WI38 (cell line): Measurements from ENCODE around the gene KCNK4.

ENCODE experiments used
- H3K4me3 ChIP-seq: 2 replicates; pipeline ENCODE4 v1.5.1; 2011; ENCODE audit warnings: low read depth, mild to moderate bottlenecking, control low read depth, low read length
- TF ChIP-seq, protein P1 (sequence below): IDR thresholded peaks from 2 replicates; pipeline ENCODE4 v1.5.1; 2012; ENCODE audit warnings: low read depth, mild to moderate bottlenecking, control low read depth, low read length

Gene KCNK4

DNA sequence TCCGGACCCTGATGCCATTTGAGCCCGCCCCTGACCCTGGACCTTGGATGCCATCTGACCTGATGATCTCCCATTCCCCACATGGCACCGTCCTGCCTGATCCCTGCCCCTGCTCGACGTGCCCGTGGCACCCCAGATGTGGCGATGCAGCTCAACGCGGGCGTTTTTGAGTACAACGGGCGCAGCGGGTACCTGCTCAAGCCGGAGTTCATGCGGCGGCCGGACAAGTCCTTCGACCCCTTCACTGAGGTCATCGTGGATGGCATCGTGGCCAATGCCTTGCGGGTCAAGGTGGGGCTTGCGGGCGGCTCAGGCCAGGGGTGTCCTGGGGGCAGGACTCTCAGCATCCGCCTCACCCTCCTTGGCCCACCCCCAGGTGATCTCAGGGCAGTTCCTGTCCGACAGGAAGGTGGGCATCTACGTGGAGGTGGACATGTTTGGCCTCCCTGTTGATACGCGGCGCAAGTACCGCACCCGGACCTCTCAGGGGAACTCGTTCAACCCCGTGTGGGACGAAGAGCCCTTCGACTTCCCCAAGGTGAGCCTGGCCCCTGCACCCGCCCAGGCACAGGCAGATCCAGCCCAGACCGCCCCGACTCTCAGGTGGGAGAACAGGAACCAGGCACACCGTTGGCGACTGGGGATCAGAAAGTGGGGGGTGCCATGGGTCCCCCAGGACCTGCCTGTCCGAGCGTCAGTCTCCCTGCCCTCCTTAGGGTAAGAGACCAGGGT, 28.7 kb upstream of the KCNK4 start:
- H3K4me3 ChIP-seq, result no peak overlapping the region
- TF ChIP-seq, protein P1, sequence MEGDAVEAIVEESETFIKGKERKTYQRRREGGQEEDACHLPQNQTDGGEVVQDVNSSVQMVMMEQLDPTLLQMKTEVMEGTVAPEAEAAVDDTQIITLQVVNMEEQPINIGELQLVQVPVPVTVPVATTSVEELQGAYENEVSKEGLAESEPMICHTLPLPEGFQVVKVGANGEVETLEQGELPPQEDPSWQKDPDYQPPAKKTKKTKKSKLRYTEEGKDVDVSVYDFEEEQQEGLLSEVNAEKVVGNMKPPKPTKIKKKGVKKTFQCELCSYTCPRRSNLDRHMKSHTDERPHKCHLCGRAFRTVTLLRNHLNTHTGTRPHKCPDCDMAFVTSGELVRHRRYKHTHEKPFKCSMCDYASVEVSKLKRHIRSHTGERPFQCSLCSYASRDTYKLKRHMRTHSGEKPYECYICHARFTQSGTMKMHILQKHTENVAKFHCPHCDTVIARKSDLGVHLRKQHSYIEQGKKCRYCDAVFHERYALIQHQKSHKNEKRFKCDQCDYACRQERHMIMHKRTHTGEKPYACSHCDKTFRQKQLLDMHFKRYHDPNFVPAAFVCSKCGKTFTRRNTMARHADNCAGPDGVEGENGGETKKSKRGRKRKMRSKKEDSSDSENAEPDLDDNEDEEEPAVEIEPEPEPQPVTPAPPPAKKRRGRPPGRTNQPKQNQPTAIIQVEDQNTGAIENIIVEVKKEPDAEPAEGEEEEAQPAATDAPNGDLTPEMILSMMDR, result no peak

DNA sequence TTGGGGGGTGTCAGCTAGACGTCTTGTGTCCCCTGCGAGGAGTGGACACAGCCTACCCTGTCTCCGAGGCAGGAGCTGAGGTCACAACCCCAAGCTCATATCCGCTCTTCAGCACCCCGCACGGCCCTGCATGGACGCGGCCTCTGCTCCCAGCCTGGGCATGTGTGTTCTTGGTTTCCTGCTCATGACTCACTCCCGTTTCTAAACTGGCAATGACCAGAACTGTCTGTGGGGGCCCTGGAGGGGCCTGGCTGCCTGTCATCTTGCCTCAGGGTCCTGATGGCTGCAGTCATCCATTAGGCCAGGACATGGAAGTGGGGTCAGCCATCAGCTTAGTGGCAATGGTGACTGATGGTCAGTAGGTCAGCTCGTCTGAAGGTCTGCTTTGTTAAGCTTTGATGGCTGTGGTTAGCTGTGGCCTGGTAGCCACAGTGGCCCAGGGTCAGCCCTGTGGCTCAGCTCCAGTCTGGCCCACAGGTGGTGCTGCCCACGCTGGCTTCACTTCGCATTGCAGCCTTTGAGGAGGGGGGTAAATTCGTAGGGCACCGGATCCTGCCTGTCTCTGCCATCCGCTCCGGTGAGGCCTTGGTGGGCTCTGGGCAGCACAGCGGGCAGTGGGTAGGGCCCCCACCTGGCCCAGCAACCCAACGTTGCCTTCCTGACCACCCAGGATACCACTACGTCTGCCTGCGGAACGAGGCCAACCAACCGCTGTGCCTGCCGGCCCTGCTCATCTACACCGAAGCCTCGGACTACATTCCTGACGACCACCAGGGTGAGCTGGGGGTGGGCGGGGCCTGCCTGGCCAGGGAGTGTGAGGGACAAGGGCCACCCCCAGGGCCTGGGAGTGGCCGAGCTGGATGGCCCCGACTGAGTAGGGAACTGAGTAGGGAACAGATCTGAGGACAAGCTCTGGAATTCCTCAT, 27.8 kb upstream of the KCNK4 start:
- no peak overlapping the region for H3K4me3 ChIP-seq
- TF ChIP-seq, protein P1, result no peak

- TF ChIP-seq, protein P1, result no peak
- no peak overlapping the region for H3K4me3 ChIP-seq
These were observed 27.2 kb upstream of the KCNK4 start for GRCh38 chr11:64263947-64264317.

- no peak overlapping the region for H3K4me3 ChIP-seq
- TF ChIP-seq, protein P1, result no peak
These were observed 26.7 kb upstream of the KCNK4 start for GRCh38 chr11:64264371-64264852.

GRCh38 chr11:64265176-64266160, 25.6 kb upstream of the KCNK4 start:
- no peak overlapping the region for H3K4me3 ChIP-seq
- TF ChIP-seq, protein P1, result no peak

GRCh38 chr11:64266339-64266738, 24.8 kb upstream of the KCNK4 start:
- no peak overlapping the region for H3K4me3 ChIP-seq
- TF ChIP-seq, protein P1, result no peak
